MG63 (cell line): ENCODE data around the gene FANCD2OS. TPM values are rescaled to one million over a fixed set of nuclear protein-coding genes. Genes with fewer than 3 reads are reported as not detected.
A peak's percentile ranks its signal among the peaks of the same experiment; 100 is the strongest.
"Not testable (repeated sequence)": the region's sequence is repeated elsewhere in the genome, so short reads cannot be mapped to it uniquely, and the experiment has no call there.

Experiments used
- DNase-seq: peaks from one replicate; pipeline ENCODE4 v3.0.0-alpha.2; 2020
- H3K27me3 ChIP-seq: fragments of 250-450 bp; sonication (Bioruptor Pico); 2 replicates; pipeline ENCODE4 v1.5.1; 2020; ENCODE audit warnings: mild to moderate bottlenecking, moderate library complexity
- H3K36me3 ChIP-seq: fragments of 250-450 bp; sonication (Bioruptor Pico); 2 replicates; pipeline ENCODE4 v1.5.1; 2020; ENCODE audit warnings: mild to moderate bottlenecking, moderate library complexity
- H3K4me3 ChIP-seq: fragments of 250-450 bp; sonication (Bioruptor Pico); 2 replicates; pipeline ENCODE4 v1.5.1; 2020; ENCODE audit warnings: mild to moderate bottlenecking, moderate library complexity
- H3K9me3 ChIP-seq: fragments of 250-450 bp; sonication (Bioruptor Pico); 2 replicates; pipeline ENCODE4 v1.5.1; 2020; ENCODE audit warnings: mild to moderate bottlenecking, moderate library complexity
- total RNA-seq: library from RNA; depleted of rRNA; stranded (reverse); fragments of >200 nt; shearing (Covaris generic); gene quantifications from 2 replicates; pipeline ENCODE4 v1.2.3, GENCODE V29; 2014; ENCODE audit warnings: low replicate concordance; rRNA removed

Gene FANCD2OS, protein sequence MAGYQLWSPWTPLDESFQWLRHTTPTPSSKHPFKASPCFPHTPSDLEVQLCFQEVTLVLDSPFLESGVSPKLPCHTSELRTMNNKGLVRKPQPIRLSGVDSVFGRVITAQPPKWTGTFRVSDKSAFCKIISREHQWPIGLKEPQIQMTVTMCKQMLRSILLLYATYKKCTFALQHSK
- total RNA-seq: not detected in 2 replicates

DNA sequence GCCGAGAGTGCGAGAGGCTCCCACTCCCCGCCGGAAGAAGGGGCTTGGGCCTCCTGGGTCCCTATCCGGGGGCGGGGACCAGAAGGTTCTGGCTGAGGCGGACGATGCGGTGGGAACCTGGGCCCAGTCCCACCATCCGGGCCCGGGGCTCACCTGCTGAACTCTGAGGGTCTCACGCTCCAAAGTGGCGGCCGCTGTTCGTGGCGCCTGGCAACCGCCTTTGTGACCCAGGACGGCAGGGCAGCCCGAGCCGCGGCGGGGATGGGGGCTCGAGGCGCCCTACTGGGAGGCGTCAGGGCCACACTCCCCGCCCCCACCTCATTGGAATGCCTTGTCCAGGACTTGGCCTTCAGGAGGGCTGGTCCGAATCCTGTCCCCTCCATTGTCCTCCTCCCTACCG is at the start of gene FANCD2OS:
TSS of gene FANCD2OS (minus strand) at position 165 of the 400 bp plus-strand sequence. CDS start 3,481 bp downstream, outside the sequence.
- Histone ChIP-seq H3K9me3 (no peaks in the 10 kb centered on the region), H3K4me3 (no peak within 1 kb of the TSS), H3K36me3 (no peaks in the 10 kb centered on the region), H3K27me3 (no peaks in the 10 kb centered on the region)
- DNase-seq: no peak

DNA sequence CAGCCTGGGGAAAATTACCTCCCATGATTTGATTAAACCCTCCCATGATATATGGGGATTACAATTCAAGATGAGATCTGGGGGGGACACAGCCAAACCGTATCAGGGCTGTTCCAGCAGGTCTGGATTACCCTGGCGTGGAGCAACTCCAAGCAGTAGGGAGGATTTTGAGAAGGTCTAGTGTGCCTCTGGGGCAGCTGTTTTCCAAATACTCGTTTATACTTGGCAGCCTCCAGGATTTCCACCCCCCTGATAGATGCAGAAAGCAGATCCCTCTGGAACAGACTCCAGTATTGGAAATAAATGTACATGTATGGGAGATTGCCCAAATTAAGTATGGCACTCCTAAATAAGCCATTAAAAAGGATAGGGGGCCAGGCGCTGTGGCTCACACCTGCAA is 49.0 kb upstream of the FANCD2OS start:
- no peak for DNase-seq
- Histone ChIP-seq H3K27me3 (no peaks in the 10 kb centered on the region), H3K4me3 (no peak overlapping the region), H3K9me3 (no peaks in the 10 kb centered on the region), H3K36me3 (no peaks in the 10 kb centered on the region)

DNA sequence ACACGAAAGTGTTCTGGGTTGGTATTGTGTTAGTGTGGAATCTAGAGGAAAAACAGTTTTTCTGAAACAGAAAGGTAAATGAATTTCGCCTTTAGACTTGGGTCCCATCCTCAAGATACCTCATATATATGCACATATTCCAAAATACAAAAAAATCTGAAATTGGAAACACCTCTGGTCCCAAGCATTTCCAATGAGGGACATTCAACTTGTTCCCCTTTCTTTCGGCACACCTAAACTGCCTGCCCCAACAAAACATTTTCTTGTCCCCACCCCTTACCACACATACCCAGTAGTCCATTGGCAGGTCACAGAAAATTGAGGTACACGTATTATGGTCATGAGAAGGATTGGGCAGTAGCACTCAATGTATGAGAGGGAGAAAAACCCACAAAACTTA is 47.6 kb upstream of the FANCD2OS start:
- no peak overlapping the region for H3K4me3 ChIP-seq
- no peak for DNase-seq
- no peaks in the 10 kb centered on the region for H3K27me3 ChIP-seq
- no peaks in the 10 kb centered on the region for H3K9me3 ChIP-seq
- H3K36me3 ChIP-seq: peaks cover 7% of the 10 kb centered on the region; the same call in 1 of the 2 replicates

DNA sequence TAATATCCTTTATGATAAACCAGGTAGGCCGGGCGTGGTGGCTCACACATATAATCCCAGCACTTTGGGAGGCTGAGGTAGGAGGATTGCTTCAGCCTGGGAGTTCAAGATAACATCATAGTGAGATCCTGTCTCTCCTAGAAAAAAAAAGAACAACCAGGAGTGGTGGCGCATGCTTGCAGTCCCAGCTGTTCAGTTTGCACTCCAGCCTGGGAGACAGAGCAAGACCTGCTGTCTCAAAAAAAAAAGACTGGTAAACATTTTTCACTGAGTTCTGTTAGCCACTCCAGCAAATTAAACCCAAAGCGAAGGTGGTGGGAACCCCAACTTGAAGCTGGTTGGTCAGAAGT is 47.0 kb upstream of the FANCD2OS start:
- no peaks in the 10 kb centered on the region for H3K27me3 ChIP-seq
- no peaks in the 10 kb centered on the region for H3K9me3 ChIP-seq
- H3K36me3 ChIP-seq: peaks cover 7% of the 10 kb centered on the region; the same call in 1 of the 2 replicates
- no peak for DNase-seq
- no peak overlapping the region for H3K4me3 ChIP-seq

DNA sequence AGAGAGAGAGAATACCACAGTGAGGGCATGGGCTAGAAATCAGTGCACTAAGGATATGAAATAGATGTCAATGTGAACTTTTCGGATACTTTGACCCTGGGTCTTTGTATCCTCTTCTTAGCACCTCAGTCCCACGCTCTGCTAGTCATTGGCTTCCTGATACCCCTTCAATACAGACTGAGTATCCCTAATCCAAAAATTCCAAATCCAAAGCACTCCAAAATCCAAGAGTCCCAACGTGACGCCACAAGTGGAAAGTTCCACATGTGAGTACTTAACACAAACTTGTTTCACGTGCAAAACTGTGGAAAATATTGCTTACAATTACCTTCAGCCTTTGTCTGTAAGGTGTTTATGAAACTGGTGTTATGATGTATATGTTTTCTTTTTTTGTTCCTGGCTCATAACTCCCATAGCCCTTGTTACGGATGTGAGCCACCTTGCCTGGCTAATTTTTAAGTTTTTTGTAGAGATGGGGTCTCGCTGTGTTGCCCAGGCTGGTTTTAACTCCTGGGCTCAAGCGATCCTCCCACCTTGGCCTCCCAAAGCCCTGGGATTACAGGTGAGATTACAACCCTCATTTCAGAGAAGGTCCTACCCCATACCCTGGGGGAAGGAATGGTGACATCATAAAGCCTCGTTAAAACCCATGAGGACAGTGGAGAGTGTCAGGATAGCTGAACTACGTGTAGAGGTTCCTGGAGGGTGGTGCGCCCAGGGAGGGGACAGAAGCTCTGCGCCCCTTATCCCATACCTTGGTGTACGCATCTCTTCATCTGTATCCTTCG is 46.5 kb upstream of the FANCD2OS start:
- H3K27me3 ChIP-seq: no peaks in the 10 kb centered on the region
- H3K4me3 ChIP-seq: no peak overlapping the region
- DNase-seq: no peak
- H3K9me3 ChIP-seq: no peaks in the 10 kb centered on the region
- H3K36me3 ChIP-seq: peaks cover 11% of the 10 kb centered on the region

DNA sequence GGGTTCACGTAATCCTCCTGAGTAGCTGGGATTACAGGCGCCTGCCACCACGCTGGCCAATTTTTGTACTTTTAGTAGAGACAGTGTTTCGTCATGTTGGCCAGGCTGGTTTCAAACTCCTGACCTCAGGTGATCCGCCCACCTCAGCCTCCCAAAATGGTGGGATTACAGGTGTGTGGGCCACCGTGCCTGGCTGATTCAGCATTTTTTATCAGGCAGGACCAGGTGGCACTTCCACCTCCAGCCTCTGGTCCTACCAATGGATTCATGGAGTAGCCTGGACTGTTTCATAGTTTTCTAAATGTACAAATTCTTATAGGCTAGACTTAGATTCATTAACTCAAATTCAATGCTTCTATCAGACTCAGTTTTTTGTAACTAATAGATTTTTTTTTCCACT is 42.9 kb upstream of the FANCD2OS start:
- Histone ChIP-seq H3K36me3 (peaks cover 11% of the 10 kb centered on the region), H3K27me3 (no peaks in the 10 kb centered on the region), H3K4me3 (no peak overlapping the region), H3K9me3 (no peaks in the 10 kb centered on the region)
- no peak for DNase-seq

DNA sequence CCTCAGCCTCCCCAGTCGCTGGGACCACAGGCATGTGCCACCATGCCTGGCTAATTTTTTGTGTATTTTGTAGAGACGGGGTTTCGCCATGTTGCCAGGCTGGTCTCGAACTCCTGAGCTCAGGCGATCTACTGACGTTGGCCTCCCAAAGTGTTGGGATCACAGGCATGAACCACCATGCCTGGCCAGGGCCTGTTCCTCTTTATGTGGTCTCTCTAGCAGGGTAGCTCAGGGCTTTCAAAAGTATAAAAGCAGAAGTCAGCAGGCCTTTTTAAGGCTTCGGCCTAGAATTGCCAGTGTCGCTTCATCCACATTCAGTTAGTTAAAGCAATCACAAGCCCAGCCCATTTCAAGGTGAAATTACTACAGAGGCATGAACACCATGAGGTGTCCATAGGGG is 41.2 kb upstream of the FANCD2OS start:
- H3K36me3 ChIP-seq: peaks cover 11% of the 10 kb centered on the region
- DNase-seq: no peak
- no peaks in the 10 kb centered on the region for H3K27me3 ChIP-seq
- no peak overlapping the region for H3K4me3 ChIP-seq
- no peaks in the 10 kb centered on the region for H3K9me3 ChIP-seq

DNA sequence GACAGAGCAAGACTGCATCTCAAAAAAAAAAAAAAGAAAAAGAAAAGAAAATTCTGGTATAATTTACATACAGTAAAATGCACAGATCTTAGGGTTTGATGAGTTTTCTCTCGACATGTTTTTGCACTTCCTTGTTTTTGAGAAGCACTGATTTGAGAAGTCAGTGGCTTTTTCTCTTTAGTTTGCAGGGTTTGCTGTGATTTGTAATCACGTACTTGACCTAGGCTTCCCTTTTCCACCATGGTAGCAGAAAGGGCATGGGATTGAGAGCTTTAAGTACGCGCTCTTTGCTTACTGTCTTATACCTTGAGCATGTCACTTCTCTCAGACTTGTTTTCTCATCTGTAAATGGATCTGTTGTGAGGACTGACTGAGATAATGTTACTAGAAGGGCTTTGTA is 37.6 kb upstream of the FANCD2OS start:
- peaks cover 4% of the 10 kb centered on the region for H3K36me3 ChIP-seq
- DNase-seq: no peak
- no peak overlapping the region for H3K4me3 ChIP-seq
- H3K27me3 ChIP-seq: no peaks in the 10 kb centered on the region
- H3K9me3 ChIP-seq: no peaks in the 10 kb centered on the region

DNA sequence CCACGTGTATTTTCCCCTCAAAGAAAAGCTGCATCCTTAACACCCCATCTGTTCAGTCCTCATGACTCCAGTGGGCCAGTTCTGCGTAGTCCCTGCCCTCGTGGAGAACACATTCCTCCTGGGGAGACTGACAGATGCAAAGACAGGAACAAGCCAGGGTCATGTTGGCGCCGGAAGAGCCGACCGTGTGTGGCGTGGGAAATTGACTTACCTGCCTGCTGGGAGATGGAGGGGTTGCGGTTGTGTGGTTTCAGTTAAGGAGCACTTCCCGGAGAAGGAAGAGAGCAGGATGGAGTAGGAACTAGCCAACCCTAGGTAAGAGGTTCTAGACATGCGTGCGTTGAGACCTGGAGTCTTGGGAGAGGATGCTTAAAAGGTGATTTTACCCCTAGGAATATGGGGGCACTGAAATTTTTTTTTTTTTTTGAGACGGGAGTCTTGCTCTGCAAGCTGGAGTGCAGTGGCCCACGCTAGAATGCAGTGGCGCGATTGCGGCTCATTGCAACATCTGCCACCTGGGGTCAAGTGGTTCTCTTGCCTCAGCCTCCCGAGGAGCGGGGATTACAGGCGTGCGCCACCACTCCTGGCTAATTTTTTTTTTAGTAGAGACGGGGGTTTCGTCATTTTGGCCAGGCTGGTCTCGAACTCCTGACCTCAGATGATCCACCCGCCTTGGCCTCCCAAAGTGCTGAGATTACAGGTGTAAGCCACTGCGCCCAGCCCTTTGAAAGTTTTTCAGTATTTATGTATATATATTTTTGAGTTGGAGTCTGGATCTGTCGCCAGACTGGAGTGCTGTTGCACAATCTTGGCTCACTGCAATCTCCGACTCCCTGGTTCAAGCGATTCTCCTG is 34.9 kb upstream of the FANCD2OS start:
- Histone ChIP-seq H3K27me3 (no peaks in the 10 kb centered on the region), H3K9me3 (no peaks in the 10 kb centered on the region), H3K36me3 (no peaks in the 10 kb centered on the region), H3K4me3 (peak overlapping the region; percentile 74)
- DNase-seq: no peak

DNA sequence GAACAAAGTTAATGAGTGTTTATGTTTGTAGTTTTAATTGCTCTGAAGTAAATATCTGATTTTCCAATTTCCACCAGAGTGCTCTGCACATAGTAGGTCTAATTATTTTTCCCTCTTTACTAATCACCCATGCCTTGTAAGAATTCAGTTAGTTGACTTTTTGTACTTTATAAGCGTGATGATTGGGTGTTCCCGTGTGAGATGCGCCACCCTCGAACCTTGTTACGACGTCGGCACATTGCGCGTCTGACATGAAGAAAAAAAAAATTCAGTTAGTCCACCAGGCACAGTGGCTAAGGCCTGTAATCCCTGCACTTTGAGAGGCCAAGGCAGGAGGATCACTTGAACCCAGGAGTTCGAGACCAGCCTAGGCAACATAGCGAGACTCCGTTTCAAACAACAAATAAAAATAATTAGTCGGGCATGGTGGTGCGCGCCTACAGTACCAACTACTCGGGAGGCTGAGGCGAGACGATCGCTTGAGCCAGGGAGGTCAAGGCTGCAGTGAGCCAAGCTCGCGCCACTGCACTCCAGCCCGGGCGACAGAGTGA is 33.0 kb upstream of the FANCD2OS start:
- DNase-seq: no peak
- H3K9me3 ChIP-seq: no peaks in the 10 kb centered on the region
- H3K36me3 ChIP-seq: no peaks in the 10 kb centered on the region
- peak overlapping the region; percentile 74 for H3K4me3 ChIP-seq
- H3K27me3 ChIP-seq: no peaks in the 10 kb centered on the region

DNA sequence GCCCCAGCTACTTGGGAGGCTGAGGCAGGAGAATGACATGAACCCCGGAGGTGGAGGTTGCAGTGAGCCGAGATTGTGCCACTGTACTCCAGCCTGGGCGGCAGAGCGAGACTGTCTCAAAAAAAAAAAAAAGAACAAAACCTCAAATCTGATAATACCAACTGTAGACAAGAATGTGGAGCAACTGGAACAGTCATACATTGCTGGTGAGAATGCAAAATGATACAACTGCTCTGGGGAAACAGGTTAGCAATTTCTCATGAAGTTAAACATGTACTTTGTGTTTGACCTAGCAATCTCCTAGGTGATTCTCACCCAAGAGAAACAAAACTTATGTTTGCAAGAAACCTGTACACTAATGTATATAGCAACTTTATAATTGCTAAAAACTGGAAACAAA is 29.1 kb upstream of the FANCD2OS start:
- Histone ChIP-seq H3K36me3 (no peaks in the 10 kb centered on the region), H3K27me3 (no peaks in the 10 kb centered on the region), H3K4me3 (no peak overlapping the region), H3K9me3 (no peaks in the 10 kb centered on the region)
- DNase-seq: no peak

DNA sequence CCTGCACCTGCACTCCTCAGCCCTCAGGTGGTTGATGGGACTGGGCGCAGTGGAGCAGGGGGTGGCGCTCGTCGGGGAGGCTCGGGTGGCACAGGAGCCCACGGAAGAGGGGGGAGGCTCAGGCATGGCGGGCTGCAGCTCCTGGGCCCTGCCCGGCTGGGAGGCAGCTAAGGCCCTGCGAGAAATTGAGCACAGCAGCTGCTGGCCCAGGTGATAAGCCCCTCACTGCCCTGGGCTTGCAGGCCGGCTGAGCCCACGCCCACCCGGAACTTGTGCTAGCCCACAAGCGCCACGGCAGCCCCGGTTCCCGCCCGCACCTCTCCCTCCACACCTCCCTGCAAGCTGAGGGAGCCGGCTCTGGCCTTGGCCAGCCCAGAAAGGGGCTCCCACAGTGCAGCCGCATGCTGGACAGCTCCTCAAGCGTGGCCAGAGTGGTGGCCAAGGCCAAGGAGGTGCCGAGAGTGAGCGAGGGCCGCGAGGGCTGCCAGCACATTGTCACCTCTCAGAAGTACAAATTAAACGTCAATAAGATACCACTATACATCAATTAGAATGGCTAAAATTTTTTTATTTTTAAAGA is 28.5 kb upstream of the FANCD2OS start:
- Histone ChIP-seq H3K9me3 (no peaks in the 10 kb centered on the region), H3K27me3 (no peaks in the 10 kb centered on the region), H3K4me3 (no peak overlapping the region), H3K36me3 (no peaks in the 10 kb centered on the region)
- no peak for DNase-seq

DNA sequence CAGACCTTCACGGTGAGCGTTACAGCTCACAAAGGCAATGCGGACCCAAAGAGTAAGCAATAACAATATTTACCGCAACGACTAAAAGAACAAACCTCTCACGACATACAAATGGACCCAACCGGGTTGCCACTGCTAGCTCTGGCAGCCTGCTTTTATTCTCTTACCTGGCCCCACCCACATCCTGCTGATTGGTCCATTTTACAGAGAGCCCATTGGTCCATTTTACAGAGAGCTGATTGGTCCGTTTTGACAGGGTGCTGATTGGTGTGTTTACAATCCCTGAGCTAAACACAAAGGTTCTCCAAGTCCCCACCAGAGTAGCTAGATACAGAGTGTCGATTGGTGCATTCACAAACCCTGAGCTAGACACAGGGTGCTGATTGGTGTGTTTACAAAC is 27.8 kb upstream of the FANCD2OS start:
- not testable (repeated sequence) for H3K27me3 ChIP-seq, H3K36me3 ChIP-seq, DNase-seq, H3K4me3 ChIP-seq, H3K9me3 ChIP-seq

DNA sequence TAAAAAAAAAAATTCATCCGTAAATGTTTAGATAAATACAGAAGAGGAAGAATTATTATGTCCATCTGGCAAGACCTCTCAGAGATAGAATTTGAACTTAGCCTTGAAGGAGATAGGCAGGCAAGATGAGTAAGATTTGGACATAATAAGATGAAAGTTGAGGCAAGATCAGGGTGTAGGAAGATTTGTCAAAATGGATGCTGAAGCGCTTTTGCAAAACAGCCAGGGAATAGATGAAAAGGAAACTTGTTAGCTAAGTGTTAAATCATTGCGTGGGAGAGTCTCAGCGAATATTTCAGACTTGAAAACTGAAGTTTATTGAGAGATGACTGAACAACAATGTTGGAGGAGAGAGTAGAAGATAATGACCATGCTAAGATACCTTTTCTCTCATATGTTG is 14.7 kb upstream of the FANCD2OS start:
- no peak for DNase-seq
- H3K27me3 ChIP-seq: no peaks in the 10 kb centered on the region
- peaks cover 11% of the 10 kb centered on the region; the same call in 1 of the 2 replicates for H3K36me3 ChIP-seq
- H3K4me3 ChIP-seq: no peak overlapping the region
- H3K9me3 ChIP-seq: no peaks in the 10 kb centered on the region

DNA sequence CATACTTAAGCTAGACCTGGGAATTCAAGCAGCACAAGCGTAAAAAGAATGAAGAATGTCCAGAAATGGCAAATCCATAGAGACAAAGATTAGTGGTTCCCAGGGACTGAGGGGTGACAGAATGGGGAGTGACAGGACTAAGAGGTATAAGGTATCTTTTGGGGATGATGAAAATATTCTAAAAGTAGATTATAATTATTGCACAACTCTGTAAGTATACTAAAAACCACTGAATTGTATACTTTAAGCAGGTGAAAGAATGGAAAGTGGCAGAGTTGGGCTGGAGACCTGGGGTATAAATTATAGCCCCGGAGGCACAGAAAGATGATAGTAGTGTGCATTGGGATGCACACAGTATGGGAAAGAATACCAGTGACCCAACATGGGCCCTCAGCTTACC is 13.0 kb upstream of the FANCD2OS start:
- DNase-seq: no peak
- peaks cover 7% of the 10 kb centered on the region; the same call in 1 of the 2 replicates for H3K36me3 ChIP-seq

DNA sequence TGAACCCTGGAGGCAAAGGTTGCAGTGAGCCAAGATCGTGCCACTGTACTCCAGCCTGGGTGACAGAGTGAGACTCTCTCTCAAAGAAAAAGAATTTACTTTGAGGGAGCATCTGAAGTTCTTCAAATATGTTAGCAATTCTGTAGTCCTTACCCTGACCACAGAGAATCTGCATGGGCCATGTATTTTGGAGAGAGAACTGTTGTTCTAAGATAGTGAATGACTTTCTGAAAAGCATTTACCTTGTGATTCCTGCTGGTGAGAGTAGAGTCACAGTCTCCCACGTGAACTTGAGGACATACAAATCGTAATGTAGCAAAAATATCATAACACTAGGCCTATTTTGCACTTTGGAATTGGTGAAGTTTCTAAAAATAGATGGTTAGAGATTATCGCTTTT is 11.3 kb upstream of the FANCD2OS start:
- no peaks in the 10 kb centered on the region for H3K9me3 ChIP-seq
- no peaks in the 10 kb centered on the region for H3K27me3 ChIP-seq
- no peak overlapping the region for H3K4me3 ChIP-seq
- H3K36me3 ChIP-seq: peaks cover 2% of the 10 kb centered on the region; the same call in 1 of the 2 replicates
- DNase-seq: no peak

More for the DNA sequence above, 13.0 kb upstream of the FANCD2OS start:
- no peaks in the 10 kb centered on the region for H3K27me3 ChIP-seq
- no peak overlapping the region for H3K4me3 ChIP-seq
- no peaks in the 10 kb centered on the region for H3K9me3 ChIP-seq

DNA sequence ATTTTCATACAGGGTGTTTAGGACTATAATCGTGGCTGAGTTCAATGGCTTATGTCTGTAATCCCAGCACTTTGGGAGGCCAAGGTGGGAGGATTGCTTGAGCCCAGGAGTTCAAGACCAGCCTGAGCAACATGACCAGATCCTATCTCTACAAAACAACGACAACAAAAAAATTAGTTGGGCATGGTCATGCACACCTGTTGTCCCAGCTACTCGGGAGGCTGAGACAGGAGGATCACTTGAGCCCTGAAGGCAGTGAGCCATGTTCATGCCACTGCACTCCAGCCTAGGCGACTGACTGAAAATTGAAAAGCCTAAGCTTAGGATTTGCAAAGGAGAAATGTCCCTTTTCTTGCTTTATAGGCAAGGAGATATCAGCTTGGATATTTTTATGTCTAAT is 8.9 kb upstream of the FANCD2OS start:
- H3K36me3 ChIP-seq: no peaks in the 10 kb centered on the region; the same call in 1 of the 2 replicates
- no peak for DNase-seq
- no peaks in the 10 kb centered on the region for H3K9me3 ChIP-seq
- H3K27me3 ChIP-seq: no peaks in the 10 kb centered on the region
- H3K4me3 ChIP-seq: peak overlapping the region; percentile 79
